HG02588 (cell line): ENCODE measurements around the gene HIVEP2.

Experiments used
- ATAC-seq: cut with Tn5 transposase; IDR thresholded peaks from one replicate; pipeline ENCODE4 v1.9.1; 2021; ENCODE audit warnings: mild to moderate bottlenecking, moderate library complexity; ENCODE audit not compliant: unreplicated experiment

HIVEP2 gene

GRCh38 chr6:142752348-142752747, 192.6 kb downstream of the HIVEP2 start:
- ATAC-seq: no peak

GRCh38 chr6:142751452-142751851, 193.5 kb downstream of the HIVEP2 start:
- ATAC-seq: no peak

GRCh38 chr6:142750998-142751397, 194.0 kb downstream of the HIVEP2 start:
- ATAC-seq: no peak

DNA sequence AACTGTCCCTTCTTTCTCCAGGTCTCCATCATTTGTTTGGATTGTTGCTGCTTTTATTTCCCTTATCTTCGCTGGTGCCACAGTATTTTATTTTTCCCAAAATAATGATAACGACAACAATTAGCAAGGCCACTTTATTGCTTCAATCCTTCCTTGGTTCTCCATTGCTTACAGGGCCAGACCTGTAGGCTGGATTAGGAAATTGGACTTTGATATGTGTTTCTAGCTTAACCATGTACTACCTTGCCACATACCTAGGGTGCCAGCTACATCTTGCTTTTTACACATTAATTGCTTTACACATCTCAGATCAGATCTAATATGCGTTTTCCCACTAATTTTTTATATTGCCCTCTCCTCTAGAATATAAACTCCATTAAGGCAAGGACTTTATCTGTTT, 195.4 kb downstream of the HIVEP2 start:
- no peak for ATAC-seq

- ATAC-seq: no peak
Observed at GRCh38 chr6:142746524-142746923, 198.5 kb downstream of the HIVEP2 start.

- ATAC-seq: no peak
Observed at GRCh38 chr6:142744836-142745235, 200.1 kb downstream of the HIVEP2 start.

DNA sequence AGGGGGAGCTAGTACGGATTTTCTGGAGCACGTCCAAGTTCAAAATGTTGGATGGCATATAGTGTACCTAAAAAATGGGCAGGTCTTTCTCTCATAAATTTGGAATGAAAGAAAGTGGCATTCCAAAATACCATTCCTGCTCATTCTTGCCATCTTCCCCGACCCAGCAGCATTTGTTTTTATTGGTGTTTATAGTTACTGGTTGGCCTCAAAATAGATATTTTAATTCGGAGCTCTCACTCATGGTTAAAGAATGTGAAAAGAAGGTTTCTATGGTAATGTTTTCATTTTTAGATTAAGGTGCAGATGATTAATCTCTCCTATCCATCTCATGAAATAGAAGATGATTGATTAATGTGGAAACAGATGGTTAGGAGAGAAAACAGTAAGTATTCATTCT, 204.5 kb downstream of the HIVEP2 start:
- no peak for ATAC-seq

DNA sequence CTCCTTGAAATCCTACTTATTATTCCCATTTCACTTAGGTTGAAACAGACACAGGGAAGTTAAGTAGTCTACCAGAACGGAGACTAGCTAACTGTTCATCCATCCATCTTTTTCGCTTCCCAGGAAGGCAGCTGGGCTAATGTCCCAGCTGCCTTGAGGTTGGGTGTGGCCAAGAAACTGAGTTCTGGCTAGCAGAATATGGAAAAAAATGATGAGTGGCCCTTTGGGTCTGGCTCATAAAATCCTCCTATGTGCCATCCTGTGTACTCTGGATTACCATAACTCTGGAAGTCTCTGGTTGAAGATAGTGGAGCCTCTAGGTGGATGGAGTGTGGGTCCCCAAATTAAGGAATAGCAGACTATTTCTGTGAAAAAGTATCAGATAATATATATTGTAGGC, 206.2 kb downstream of the HIVEP2 start:
- ATAC-seq: no peak

DNA sequence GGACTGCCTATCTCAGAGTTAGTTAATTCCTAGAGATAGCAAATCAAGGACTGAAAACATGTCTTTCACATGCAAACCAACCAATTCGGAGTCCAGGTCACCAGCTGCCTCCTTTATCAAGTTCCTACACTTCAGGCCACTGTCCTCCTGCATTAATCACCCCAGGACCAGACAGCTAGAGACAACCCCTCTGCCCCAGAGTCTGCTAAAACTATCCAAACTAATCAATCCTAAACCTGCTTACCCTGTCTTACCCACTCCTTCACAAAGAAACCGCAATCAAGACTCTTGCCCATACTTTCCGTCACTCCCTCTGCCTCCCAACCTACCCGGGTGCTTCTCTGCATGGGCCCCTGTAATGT, 207.0 kb downstream of the HIVEP2 start:
- no peak for ATAC-seq

- ATAC-seq: no peak
Observed at GRCh38 chr6:142737368-142738034, 207.5 kb downstream of the HIVEP2 start.

DNA sequence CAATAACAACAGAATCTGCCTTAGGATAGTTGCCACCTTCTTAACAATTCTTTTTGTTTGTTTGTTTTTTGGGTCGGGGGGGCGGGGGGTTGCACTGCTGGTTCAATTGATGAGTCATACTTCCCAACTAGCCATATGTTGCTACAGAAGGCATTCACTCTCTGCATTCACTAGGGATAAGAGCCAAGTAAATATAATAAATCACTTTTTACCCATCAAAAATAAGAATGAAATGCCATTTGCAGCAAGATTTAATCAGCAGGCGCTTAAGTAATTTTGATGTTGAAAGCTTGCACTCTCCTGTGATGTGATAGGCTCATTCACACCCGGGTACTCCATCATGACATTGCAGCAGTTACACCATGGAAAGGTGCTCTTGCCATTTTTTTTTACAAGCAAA, 209.8 kb downstream of the HIVEP2 start:
- ATAC-seq: no peak

DNA sequence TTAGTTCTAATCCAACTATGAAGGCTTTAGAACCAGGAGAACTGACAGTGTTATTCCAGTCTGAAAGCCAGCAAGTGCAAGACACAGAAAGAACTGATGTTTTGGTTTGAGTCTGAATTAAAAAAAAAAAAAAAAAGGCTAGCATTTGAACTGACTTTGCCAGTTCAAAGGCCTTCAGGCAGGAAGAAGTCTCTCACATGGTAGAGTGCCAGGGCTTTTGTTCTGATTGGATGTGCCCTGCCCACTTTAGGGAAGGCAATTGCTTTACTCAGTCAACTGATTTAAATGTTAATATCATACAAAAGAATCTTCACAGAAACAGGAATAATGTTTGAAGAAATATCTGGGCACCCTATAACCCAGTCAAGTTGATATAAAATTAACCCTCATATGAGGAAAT, 212.2 kb downstream of the HIVEP2 start:
- no peak for ATAC-seq

DNA sequence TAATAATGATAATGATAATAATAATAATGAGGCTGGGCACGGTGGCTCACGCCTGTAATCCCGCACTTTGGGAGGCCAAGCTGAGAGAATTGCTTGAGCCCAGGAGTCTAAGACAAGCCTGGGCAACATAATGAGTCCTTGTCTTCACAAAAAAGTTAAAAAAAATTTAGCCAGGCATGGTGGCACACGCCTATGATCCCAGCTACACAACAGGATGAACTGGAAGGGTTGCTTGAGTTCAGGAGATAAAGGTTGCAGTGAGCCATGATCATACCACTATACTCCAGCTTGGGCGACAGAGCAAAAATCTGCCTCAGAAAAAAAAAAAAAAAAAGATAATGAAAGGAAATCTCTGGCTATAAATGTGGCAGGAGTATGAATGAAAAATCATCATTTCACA, 213.4 kb downstream of the HIVEP2 start:
- ATAC-seq: no peak

DNA sequence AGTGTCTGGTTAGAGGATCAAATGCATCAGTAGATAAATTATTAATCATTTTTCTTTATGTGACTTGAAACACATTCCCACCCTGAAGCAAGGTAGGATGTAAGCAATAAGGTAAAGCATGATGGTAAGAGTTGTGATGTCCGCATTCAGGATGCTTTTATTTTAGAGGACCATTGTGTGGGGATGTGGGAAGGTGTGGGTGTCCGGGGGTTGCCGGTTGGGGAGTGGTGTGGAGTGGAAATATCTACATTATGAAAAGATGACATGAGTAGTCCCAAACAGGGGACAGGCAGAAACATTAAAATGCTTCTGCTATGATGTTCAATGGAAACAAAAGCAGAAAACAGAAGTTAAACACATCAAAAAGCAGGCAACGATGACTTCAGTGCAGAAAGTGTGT, 215.4 kb downstream of the HIVEP2 start:
- no peak for ATAC-seq

DNA sequence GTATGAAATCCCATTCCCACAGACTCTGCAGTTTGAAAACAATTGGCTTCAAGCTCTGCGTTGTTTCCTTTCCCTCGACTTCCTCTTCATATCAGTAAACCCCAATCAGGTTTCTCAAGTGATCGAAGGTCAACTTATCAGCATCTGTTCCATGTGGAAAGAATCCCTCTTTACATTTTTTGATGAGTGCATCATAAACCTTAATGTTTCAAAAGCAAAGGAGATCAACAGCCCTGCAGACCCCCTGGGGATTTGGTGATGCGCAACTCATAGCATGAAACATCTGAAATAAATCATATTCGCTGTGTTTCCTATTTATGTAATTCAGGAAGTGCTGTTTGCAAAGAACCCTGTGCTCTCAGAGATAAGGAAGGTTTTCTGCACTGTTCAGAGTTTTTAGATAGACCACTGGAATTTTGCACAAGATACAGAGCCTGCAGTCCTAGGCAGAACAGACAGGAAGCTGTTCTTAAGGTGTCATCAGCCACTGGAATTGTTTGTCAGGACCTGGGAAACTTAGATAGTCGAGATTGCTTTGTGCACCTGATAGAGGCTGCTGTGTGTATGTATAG, 216.0 kb downstream of the HIVEP2 start:
- no peak for ATAC-seq

DNA sequence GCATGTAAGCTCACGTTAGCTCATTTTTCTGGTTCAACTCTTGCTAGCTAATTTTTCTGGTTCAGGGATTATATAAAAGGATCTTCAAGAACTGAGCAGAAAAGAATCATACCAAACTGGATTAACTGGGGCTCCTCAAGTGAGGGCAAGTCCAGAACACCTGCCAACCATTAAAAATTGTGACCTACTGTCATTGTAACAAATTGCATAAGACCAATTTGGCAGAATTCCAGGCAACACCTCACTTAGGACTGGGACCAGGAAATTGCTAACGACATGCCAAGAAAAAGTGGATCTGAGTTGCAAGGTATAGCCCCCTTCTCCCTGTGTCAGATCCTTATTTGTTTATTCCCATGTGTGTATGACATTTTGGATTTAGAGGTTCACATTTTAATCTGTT, 216.6 kb downstream of the HIVEP2 start:
- no peak for ATAC-seq

- no peak for ATAC-seq
Observed at GRCh38 chr6:142726616-142727015, 218.4 kb downstream of the HIVEP2 start.

DNA sequence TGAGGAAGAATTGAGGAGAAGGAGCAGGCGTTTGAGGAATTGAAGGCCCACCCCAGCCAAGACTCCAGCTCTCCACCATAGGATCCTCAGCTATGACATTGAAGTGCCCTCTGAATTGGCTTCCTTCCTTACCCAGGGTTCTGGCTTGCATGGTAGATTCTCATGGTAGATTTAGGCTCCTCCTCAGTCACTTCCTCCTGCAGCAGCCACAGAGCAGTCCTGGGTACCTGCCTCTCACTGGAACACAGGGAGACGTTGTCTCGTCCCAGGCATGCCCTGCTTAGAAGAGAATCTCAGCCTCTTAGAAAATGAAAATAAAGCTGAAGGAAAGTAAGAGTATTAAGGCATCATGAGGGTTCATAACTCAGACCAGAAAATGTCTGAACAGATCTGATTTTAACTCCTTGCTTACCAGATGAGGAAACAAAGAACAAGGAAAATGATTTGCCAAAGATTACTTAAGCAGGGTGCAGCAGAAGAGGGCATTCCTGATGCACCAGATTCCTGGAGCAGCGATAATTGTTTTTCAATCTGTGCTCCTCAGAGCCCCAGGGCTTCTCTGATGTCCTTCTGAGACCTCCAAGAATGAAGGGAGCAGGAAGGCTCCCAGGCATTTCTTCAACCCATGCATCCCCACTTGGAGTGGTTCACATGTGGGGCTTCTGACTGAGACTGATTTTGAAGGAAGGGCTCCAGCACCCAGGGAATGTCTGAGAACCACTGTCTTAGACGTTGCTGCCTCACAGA, 219.8 kb downstream of the HIVEP2 start:
- ATAC-seq: no peak

DNA sequence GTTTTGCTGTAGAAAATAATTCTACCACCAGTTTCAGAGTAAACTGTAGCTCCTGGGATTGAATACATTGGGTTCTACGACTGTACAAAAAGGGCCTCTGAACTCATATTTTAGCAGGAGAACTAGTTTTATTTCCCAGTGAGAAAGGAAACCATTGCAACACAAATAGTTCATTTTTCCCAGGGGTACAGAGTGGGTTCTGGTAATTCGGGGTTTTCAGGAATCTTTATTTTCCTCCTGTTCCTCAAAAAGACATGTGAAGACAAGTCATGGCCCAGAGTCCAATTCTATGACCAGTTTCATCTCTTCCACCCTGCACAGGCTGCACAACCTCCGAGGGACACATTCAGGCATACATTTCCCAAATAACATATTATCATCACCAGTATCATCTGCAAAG, 222.1 kb downstream of the HIVEP2 start:
- no peak for ATAC-seq

DNA sequence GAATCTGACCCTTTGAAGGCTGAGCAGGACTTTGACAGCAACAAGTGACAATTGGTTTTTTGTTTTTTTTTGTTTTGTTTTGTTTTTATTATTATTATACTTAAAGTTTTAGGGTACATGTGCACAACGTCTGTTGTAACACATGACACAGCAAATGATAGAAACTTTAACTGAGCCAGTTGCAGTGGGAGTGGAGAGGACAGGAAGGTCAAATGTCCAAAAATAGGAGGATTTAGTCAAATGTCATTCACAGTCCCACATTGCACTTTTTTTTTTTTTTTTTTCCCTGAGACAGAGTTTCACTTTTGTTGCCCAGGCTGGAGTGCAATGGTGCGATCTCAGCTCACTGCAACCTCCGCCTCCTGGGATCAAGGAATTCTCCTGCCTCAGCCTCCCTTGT, 223.0 kb downstream of the HIVEP2 start:
- ATAC-seq: no peak

DNA sequence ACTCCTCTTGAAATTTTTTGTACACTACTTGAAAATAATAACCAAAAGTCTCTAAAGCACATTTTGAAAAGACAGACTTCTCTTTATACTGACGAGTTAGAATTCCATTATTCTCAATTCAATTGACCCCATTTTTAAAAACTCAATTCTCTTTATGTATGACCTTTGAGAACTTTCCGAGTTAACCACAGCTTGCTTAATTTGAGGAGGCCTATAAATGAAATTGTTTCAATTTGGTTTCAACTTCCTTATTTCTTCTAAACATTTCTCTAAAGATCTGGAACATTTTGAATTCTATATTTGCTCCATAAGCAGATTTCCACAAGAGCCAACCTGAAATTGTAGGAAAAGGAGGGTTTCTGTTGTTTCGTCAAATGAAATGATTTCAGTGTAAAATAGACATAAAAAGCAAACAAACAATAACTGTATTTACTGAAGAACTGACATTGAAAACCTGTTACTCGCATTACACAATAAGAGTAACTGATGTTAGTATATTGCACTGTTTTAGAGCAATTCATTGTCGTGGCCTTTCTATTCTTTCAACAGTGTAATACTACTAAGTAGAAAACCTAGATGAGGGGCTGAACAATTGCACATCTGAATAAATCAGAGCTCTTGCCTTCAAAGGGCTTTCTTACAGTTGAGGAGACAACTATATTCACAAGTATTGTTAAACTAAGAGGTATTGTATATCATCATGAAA, 223.6 kb downstream of the HIVEP2 start:
- ATAC-seq: no peak

GRCh38 chr6:142718667-142719191, 226.2 kb downstream of the HIVEP2 start:
- no peak for ATAC-seq
